ENCODE data around the gene PTHLH.

Gene PTHLH

DNA sequence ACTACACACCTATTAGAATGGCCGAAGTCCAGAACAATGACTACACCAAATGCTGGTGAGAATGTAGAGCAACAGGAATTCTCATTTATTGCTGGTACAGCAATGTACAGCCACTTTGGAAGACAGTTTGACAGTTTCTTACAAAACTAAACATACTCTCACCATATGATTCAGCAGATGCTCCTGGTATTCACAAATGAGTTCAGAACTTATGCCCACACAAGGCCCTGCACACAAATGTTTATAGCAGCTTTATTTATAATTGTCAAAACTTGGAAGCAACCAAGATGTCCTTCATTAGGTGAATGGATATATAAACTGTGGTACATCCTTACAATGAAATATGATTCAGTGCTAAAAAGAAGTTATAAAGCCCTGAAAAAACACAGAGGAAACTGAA is 38.3 kb downstream of the PTHLH start:
- no peak for DNase-seq

DNA sequence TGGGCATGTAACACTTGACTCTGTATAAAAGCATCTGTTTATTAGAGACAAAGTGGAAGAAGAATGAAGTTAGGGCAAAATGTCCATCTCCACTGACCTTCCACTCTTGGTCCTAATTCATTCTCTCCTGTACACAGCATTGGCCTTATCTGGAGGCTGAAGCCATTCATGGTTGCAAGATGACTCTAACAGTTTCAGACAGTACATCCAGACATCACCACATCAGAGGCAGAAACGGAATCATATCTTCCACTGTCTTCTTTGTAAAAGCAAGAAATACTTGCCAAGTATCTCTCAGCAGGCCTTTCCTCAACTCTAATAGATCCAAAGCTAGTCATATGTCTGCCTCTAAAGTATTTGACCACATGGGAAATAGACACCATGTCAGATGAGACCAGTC is 41.1 kb downstream of the PTHLH start:
- DNase-seq, result no peak

DNA sequence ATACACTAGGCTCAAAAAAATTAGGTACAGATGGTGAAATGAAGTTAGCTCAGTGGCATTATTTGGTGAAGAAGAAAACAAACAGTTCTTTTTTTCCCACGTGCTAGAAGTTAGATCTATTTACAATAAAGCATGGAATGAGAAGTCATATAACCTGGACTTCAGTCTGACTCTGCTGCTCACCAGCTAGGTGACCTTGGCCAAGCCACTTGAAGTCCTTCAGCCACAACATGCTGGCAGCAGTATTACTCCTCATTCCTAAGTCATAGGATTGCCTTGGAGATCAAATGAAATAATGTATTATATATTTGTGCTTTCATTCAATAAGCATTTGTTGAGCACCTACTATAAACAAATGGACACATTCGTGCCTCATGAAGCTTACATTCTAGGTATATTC is 45.2 kb downstream of the PTHLH start:
- DNase-seq, result no peak

DNA sequence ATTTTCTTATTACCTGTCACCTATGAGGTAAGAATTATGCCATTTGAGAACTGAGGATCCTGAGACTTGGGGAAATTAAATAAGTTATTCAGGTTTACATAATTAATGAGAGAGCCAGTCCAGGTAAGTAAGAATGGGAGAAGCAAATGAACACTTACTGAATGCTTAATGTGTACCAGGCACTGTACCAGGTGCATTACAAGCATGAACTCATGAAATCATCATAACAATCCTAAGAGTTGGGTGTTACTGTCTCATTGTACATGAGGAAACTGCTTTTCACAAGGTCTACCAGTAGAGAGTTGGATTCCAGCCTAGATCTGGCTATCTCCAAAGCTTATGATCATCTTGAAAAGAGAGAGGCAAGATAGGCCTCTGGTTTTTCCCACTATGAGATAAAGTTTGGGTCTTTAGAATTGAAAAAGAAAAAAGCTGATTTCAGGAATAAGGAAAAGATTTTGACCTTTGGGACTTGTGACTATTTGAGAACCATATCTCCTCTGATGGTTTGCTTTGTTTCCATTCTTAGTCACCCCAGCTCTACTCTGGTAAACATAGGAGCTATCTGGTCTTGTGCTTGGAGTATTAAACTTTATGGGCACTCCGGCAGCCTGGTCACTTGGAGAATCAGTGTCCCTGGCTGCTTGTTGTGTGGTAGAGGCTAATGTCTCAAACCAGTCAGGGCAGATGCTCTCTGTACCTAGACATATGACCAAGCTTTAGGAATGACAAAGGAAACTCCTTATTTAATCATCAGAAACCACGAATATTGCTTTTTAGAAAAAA is 48.0 kb downstream of the PTHLH start:
- DNase-seq, result no peak

DNA sequence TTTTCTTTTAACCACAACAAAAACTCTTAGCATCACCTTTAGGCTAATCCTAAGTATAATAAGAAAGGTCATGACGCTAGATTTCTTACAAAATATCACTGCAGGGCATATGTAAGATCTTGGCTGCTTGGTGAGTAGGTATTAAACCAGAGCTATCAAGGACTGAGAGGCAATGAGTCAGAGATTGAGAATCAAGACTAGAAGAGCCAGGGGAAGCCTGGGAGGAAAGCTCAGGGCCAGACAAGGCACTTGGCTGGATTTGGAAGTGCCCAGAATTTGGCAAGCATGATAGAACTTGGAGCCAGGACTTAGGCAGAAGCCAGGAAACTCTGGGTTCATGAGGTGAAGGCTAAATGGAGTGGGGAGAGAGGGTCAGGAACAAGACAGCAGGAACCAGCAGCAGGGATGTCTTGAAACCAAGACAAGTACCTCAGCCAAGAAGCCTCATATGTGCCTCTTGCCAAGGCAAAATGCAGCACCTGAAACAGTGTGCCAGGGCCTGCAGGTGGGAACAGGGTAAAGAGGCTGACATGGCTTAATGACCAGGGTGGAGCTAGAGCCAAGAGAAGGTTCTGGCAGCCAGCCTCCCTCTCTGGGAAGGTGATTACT is 49.9 kb downstream of the PTHLH start:
- peak; percentile 58 for DNase-seq

DNA sequence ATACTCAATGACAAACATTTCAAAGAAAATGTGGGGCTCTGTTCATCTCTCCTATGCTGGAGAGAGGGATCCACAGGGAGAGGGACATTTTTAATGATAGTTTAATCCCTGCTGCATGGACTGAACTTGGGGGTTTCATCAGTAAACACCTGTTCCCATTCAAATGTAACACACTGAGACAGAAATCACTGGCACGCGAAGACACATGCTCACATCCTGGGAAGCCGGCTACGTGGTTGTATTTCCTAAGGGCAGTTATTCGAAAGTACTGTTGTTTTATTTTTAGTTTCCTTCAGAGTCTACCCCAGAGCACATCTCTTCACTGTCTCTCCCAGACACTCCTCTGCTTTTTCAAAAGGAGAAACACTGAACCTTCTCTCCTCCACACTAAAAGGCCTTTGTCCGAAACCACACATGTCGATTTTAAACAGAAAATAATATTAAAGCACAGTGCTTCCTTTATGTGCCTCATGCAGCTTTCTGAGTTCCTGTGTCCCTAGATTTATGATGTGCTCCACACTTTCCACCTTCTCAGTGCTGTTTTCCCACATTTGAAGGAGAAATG is 52.8 kb downstream of the PTHLH start:
- no peak for DNase-seq

DNA sequence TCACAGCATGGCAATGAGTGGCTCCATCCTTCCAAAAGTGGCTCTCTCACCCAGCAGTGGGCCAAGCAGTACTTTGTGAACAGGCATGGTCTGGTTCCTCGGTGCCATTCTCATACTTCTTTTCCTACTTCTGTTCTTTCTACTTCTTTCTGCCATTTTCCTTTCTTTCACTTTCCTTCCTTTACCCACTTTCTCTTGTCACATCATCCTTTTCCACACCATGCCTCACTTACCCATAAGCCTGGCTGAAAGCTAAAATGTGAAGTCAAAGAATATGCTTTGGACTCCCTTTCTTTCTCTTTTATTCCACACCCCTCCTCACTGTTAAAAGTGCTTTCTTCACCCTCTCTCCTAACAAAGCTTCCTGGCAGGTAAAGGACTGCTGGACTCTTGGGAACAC is 57.0 kb downstream of the PTHLH start:
- no peak for DNase-seq

DNA sequence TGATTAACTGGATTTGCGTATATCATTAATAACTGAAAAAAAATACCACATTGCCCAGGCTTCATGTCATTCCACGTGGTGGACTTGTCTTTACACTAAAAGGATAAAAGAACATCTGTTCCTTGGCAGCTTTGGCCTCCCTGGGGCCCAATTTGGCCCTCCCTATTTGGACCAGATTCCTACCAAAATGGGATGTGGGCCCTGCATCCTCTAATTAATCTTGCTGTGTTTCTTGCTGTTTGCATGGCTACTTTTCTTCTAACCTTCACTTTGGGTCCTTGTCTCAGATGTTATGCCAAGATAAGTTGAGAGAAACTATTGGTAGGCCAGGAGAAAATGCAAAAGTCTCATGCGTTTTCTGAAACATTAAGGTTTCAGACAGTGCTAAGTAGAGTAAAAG is 57.5 kb downstream of the PTHLH start:
- no peak for DNase-seq

DNA sequence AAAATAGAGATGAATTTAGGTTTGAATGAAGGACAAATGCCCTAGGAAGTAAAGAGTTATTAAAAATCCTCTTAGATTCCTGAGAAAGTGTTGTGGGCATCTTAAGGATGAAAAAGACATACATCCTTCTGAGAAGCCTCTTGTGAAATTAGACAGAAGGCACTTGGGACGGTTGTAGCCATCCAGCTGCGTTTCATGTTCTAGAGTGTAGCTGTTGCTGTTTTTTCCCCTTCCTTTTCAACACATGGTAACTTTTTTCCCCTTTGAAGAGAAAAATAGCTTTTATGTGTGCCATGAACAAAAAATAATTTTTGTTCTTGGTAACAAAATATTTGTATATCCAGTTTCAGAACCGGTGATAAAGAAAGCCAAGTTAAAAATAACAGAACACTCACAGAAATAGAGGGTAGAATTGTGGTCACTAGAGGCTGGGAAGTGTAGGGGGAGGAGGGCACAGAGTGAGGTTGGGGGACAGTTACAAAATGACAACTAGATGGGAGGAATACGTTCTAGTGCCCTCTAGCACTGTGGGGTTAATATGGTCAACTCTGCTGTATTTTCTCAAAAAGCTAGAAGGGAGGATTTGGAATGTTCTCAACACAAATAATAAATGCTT is 58.4 kb downstream of the PTHLH start:
- DNase-seq, result no peak

DNA sequence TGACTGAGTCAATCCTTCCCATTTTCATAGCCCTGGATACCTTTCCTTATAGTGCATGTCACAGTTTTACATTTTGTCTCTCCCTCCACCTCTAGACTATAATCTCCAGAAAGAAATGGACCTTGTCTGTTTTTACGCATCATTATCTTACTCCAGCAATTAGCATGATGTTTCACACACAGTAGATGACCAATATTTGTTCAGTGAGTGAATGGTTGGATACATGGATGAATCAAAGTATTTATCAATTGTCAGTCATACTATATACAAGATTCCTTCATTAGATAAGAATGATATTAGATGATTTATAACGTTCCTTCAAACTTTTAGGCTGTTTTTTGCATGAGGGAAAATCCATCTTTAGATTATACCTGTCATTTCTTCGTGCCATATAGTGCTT is 61.1 kb downstream of the PTHLH start:
- DNase-seq, result no peak
